Measurements from ENCODE around the gene ZNF543. TPM values are rescaled to one million over a fixed set of nuclear protein-coding genes. Genes with fewer than 3 reads are reported as not detected.

ZNF543 gene
- total and polyA plus RNA-seq, 2 of the 13 experiments (the other 11 are each of a cell fraction or from before 2014, with no cell fraction given): 2.1 to 8.9 TPM

DNA sequence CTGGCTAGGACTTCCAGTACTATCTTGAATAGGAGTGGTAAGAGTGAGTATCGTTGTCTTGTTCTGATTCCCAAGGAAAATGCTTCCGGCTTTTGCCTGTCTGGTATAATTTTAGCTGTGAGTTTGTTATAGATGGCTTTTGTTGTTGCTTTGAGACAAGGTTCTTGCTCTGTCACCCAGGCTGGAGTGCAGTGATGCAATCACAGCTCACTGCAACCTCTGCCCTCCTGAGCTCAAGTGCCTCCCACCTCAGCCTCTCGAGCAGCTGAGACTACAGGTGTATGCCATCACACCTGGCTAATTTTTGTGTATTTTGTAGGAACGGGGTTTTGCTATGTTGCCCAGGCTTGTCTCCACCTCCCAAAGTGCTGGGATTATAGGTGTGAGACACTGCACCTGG lies 6.1 kb upstream of the ZNF543 start (continued):
- no peak for TF ChIP-seq SRSF4 (IDR thresholded peaks at IDR 0.05; ENCODE audit: low read depth, low read length, poor library complexity, severe bottlenecking)
- no peak for TF ChIP-seq ZBTB3 (CRISPR knock-in tag; IDR thresholded peaks at IDR 0.05; ENCODE audit: borderline replicate concordance, low read depth)
- TF ChIP-seq CEBPG (CRISPR knock-in tag; IDR thresholded peaks at IDR 0.05): peak; percentile 85
- peak; percentile 88; the same call in 1 of the 2 replicates for TF ChIP-seq CEBPB (IDR thresholded peaks at IDR 0.05; ENCODE audit: borderline replicate concordance, low read depth, low read length)

DNA sequence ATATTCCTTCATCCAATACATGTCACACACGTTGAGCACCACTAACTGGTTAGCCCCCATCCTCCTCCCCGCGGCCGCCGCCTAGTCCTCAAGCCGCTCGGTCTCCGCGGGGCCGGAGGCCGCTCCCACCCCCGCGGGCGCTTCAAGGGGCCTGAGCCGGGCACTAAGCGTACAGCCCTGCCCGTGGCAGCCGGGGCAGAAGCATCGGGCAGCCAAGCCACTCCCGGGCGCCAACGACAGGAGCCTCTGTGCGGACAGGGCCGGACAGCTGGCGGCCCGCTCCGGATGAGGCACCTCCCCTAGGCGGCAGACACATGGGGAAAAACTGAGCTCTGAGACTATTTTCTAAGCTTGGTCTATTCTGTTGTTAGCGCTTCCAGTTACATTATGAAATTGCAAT lies 2.8 kb upstream of the ZNF543 start:
- H3K4me2 ChIP-seq (ENCODE audit: low read depth, low read length): peak overlapping the region; percentile 32
- ChIA-PET CTCF (ENCODE audit: low intra/inter-chr PET ratio, low total read pairs) (no interaction called here), POLR2A (interaction anchor here (1.5 kb wide), 1 partner anchor 72 kb away, joined by 3 read pairs; no protein-coding TSS in a partner anchor)
- H4K20me1 ChIP-seq (ENCODE audit: insufficient read depth, low read length): no peaks in the 10 kb centered on the region
- peak overlapping the region; percentile 38 to 46 (median 38); a peak in 5 of 6 replicates for H3K4me3 ChIP-seq (replicated peaks in 1 of 3; ENCODE audit: insufficient read depth in 1 of 3, low read depth in 2 of 3, low read length in 3 of 3)
- WGBS (ENCODE audit: low lambda C conversion rate): 45% methylated on average over 27 of the region's 29 CpGs
- peak; percentile 17 for ATAC-seq
- no peak for FAIRE-seq
- no peak for DNase-seq (ENCODE audit: low spot score)
- no TSS peak for BruUV-seq (replicated peaks)
- 0 out of 5 replicates have a peak, but pooled peaks cover 2 to 4% of the 10 kb centered on the region in 2 experiments for H3K27me3 ChIP-seq (ENCODE audit: control insufficient read depth in 1 of 2, insufficient read depth in 2 of 2, low read length in 2 of 2)
- TF ChIP-seq, protein P1, sequence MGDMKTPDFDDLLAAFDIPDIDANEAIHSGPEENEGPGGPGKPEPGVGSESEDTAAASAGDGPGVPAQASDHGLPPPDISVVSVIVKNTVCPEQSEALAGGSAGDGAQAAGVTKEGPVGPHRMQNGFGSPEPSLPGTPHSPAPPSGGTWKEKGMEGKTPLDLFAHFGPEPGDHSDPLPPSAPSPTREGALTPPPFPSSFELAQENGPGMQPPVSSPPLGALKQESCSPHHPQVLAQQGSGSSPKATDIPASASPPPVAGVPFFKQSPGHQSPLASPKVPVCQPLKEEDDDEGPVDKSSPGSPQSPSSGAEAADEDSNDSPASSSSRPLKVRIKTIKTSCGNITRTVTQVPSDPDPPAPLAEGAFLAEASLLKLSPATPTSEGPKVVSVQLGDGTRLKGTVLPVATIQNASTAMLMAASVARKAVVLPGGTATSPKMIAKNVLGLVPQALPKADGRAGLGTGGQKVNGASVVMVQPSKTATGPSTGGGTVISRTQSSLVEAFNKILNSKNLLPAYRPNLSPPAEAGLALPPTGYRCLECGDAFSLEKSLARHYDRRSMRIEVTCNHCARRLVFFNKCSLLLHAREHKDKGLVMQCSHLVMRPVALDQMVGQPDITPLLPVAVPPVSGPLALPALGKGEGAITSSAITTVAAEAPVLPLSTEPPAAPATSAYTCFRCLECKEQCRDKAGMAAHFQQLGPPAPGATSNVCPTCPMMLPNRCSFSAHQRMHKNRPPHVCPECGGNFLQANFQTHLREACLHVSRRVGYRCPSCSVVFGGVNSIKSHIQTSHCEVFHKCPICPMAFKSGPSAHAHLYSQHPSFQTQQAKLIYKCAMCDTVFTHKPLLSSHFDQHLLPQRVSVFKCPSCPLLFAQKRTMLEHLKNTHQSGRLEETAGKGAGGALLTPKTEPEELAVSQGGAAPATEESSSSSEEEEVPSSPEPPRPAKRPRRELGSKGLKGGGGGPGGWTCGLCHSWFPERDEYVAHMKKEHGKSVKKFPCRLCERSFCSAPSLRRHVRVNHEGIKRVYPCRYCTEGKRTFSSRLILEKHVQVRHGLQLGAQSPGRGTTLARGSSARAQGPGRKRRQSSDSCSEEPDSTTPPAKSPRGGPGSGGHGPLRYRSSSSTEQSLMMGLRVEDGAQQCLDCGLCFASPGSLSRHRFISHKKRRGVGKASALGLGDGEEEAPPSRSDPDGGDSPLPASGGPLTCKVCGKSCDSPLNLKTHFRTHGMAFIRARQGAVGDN (CRISPR knock-in tag; IDR thresholded peaks at IDR 0.05): peak; percentile 37; the same call in 1 of the 2 replicates
- no peak for TF ChIP-seq IKZF4 (CRISPR knock-in tag; IDR thresholded peaks at IDR 0.05; ENCODE audit: borderline replicate concordance, low read depth, not compliant biosample characterization)
- TF ChIP-seq, protein P2, sequence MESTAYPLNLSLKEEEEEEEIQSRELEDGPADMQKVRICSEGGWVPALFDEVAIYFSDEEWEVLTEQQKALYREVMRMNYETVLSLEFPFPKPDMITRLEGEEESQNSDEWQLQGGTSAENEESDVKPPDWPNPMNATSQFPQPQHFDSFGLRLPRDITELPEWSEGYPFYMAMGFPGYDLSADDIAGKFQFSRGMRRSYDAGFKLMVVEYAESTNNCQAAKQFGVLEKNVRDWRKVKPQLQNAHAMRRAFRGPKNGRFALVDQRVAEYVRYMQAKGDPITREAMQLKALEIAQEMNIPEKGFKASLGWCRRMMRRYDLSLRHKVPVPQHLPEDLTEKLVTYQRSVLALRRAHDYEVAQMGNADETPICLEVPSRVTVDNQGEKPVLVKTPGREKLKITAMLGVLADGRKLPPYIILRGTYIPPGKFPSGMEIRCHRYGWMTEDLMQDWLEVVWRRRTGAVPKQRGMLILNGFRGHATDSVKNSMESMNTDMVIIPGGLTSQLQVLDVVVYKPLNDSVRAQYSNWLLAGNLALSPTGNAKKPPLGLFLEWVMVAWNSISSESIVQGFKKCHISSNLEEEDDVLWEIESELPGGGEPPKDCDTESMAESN (CRISPR knock-in tag; conservative IDR thresholded peaks at IDR 0.05): 0 out of 2 replicates have a peak, but pooled peaks have one; percentile 44
- TF ChIP-seq, protein P3, sequence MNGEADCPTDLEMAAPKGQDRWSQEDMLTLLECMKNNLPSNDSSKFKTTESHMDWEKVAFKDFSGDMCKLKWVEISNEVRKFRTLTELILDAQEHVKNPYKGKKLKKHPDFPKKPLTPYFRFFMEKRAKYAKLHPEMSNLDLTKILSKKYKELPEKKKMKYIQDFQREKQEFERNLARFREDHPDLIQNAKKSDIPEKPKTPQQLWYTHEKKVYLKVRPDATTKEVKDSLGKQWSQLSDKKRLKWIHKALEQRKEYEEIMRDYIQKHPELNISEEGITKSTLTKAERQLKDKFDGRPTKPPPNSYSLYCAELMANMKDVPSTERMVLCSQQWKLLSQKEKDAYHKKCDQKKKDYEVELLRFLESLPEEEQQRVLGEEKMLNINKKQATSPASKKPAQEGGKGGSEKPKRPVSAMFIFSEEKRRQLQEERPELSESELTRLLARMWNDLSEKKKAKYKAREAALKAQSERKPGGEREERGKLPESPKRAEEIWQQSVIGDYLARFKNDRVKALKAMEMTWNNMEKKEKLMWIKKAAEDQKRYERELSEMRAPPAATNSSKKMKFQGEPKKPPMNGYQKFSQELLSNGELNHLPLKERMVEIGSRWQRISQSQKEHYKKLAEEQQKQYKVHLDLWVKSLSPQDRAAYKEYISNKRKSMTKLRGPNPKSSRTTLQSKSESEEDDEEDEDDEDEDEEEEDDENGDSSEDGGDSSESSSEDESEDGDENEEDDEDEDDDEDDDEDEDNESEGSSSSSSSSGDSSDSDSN (CRISPR knock-in tag; IDR thresholded peaks at IDR 0.05): peak; percentile 42; the same call in 1 of the 2 replicates
- TF ChIP-seq U2AF2 (IDR thresholded peaks at IDR 0.05; ENCODE audit: low read depth, low read length): no peak
- H3K9me3 ChIP-seq (ENCODE audit: low read length): no peaks in the 10 kb centered on the region
- H3K36me3 ChIP-seq (replicated peaks in 1 of 2; ENCODE audit: control insufficient read depth in 1 of 2, insufficient read depth in 2 of 2, low read length in 2 of 2): no peaks in the 10 kb centered on the region
- in situ Hi-C loops (cut with HindIII; ENCODE audit: extremely low pct_ligation_motif_present, low pct_unique_long_range_greater_than_20kb): no loop called here
- intact Hi-C loops (cut with micrococcal nuclease; ENCODE audit: unreplicated experiment): no loop called here
- H3K27ac ChIP-seq (ENCODE audit: extremely low read length, insufficient read depth, low read length): no peak overlapping the region
- H3K4me1 ChIP-seq (ENCODE audit: insufficient read depth, low read length): peaks cover 27% of the 10 kb centered on the region
- H2AFZ ChIP-seq (ENCODE audit: low read length): no peak overlapping the region
- peaks cover 21% of the 10 kb centered on the region for H3K79me2 ChIP-seq (ENCODE audit: insufficient read depth, low read length)
- peak overlapping the region; percentile 43; the same call in 1 of the 2 replicates for H3K9ac ChIP-seq (ENCODE audit: insufficient read depth, low read depth, low read length)
